HG03342 (cell line): ENCODE results near the gene MYH15.

Experiments
- ATAC-seq: cut with Tn5 transposase; IDR thresholded peaks from one replicate; pipeline ENCODE4 v1.9.1; 2021; ENCODE audit warnings: mild to moderate bottlenecking, moderate library complexity; ENCODE audit not compliant: unreplicated experiment

Gene MYH15

GRCh38 chr3:108473711-108474110 is 36.7 kb downstream of the MYH15 start:
- no peak for ATAC-seq

- no peak for ATAC-seq
Observed at GRCh38 chr3:108472001-108472591, 38.3 kb downstream of the MYH15 start.

GRCh38 chr3:108471426-108471825 is 39.0 kb downstream of the MYH15 start:
- ATAC-seq = no peak

- ATAC-seq = no peak
Observed at GRCh38 chr3:108469126-108469525, 41.3 kb downstream of the MYH15 start.

GRCh38 chr3:108468577-108468976 is 41.8 kb downstream of the MYH15 start:
- no peak for ATAC-seq

GRCh38 chr3:108462899-108463298 is 47.5 kb downstream of the MYH15 start:
- no peak for ATAC-seq

GRCh38 chr3:108461661-108462111 is 48.7 kb downstream of the MYH15 start:
- no peak for ATAC-seq

- ATAC-seq = no peak
Observed at GRCh38 chr3:108459225-108459624, 51.2 kb downstream of the MYH15 start.

- no peak for ATAC-seq
Observed at GRCh38 chr3:108455212-108455705, 55.1 kb downstream of the MYH15 start.

- no peak for ATAC-seq
Observed at GRCh38 chr3:108453565-108453964, 56.8 kb downstream of the MYH15 start.

- no peak for ATAC-seq
Observed at GRCh38 chr3:108450444-108450843, 60.0 kb downstream of the MYH15 start.

GRCh38 chr3:108448593-108448992 is 61.8 kb downstream of the MYH15 start:
- ATAC-seq = no peak

GRCh38 chr3:108447096-108447847 is 63.1 kb downstream of the MYH15 start:
- ATAC-seq = no peak

- no peak for ATAC-seq
Observed at GRCh38 chr3:108442281-108442680, 68.1 kb downstream of the MYH15 start.

GRCh38 chr3:108441518-108441917 is 68.9 kb downstream of the MYH15 start:
- no peak for ATAC-seq

- ATAC-seq = no peak
Observed at GRCh38 chr3:108441071-108441507, 69.3 kb downstream of the MYH15 start.

GRCh38 chr3:108438542-108438941 is 71.9 kb downstream of the MYH15 start:
- ATAC-seq = no peak

GRCh38 chr3:108437439-108437838 is 73.0 kb downstream of the MYH15 start:
- no peak for ATAC-seq

- ATAC-seq = no peak
Observed at GRCh38 chr3:108433928-108434327, 76.5 kb downstream of the MYH15 start.

GRCh38 chr3:108432431-108432830 is 78.0 kb downstream of the MYH15 start:
- no peak for ATAC-seq

GRCh38 chr3:108430540-108430939 is 79.9 kb downstream of the MYH15 start:
- ATAC-seq = no peak

GRCh38 chr3:108428586-108428985 is 81.8 kb downstream of the MYH15 start:
- no peak for ATAC-seq
